Endothelial cell of umbilical vein (primary cell): ENCODE results near the gene EMID1. TPM values are rescaled to one million over a fixed set of nuclear protein-coding genes. Genes with fewer than 3 reads are reported as not detected.

Experiments
- BruUV-seq: library from RNA; stranded (reverse); fragments of 400-500 nt; replicated peaks from 2 replicates; lab custom pipeline; 2021; lab: Mats Ljungman, UMichigan
- CTCF ChIA-PET: fragments of 300-600, 350-600 bp; sonication (Branson Sonifier 250); formaldehyde crosslinking; loops from one replicate; lab custom pipeline; 2021; ENCODE audit warnings: antibody characterized with exemption, inconsistent platforms; lab: Charles Lee
- POLR2A ChIA-PET: fragments of 300-600, 350-600 bp; sonication (Branson Sonifier 250); formaldehyde crosslinking; loops from one replicate; lab custom pipeline; 2021; ENCODE audit warnings: antibody characterized with exemption, inconsistent platforms; lab: Charles Lee
- DNase-seq: peaks from one replicate; pipeline ENCODE4 v3.0.0-alpha.2; 2011; ENCODE audit warnings: low read depth, low spot score
- FAIRE-seq: peaks from 2 replicates; lab custom pipeline; 2011; peaks lifted over from hg19 to GRCh38; lab: Jason Lieb, UNC
- H2AFZ ChIP-seq: 2 replicates; pipeline ENCODE4 v1.6.0; 2012; ENCODE audit warnings: low read depth, low read length, control low read depth, inconsistent platforms
- H3K27ac ChIP-seq: 2 replicates; pipeline ENCODE4 v1.5.1; 2011; ENCODE audit warnings: low read depth, mild to moderate bottlenecking, control low read depth, low read length, moderate library complexity; ENCODE audit not compliant: insufficient read depth
- H3K27me3 ChIP-seq, 2 experiments: 2 replicates each; pipeline versions ENCODE4 v1.6.0 to v1.6.1; 2011; ENCODE audit warnings: low read length in 2 of 2, mixed read lengths in 1 of 2; ENCODE audit not compliant: control insufficient read depth in 2 of 2, insufficient read depth in 2 of 2
- H3K36me3 ChIP-seq, 2 experiments: 2 replicates in 1 of 2; 3 replicates in 1 of 2; pipeline ENCODE4 v1.5.1; 2011; ENCODE audit warnings: low read length in 2 of 2, mild to moderate bottlenecking in 1 of 2, moderate library complexity in 1 of 2; ENCODE audit not compliant: control insufficient read depth in 2 of 2, insufficient read depth in 2 of 2; ENCODE audit errors: extremely low read depth in 1 of 2
- H3K4me1 ChIP-seq: 3 replicates; pipeline ENCODE4 v1.5.1; 2011; ENCODE audit warnings: mild to moderate bottlenecking, low read length; ENCODE audit not compliant: control insufficient read depth, insufficient read depth; ENCODE audit errors: extremely low read depth
- H3K4me2 ChIP-seq: 2 replicates; pipeline ENCODE4 v1.6.1; 2011; ENCODE audit warnings: low read length, control low read depth, mixed read lengths; ENCODE audit not compliant: insufficient read depth
- H3K4me3 ChIP-seq, 3 experiments: fragments of 200-600 bp in 1 of 3; sonication (generic), shearing (Covaris generic) in 1 of 3; replicated peaks in 1 of 3; 2 replicates each; pipeline ENCODE4 v1.5.1; 2011 to 2016; ENCODE audit warnings: control low read depth in 3 of 3, low read length in 3 of 3, mild to moderate bottlenecking in 2 of 3, inconsistent platforms in 1 of 3, low read depth in 1 of 3, moderate library complexity in 1 of 3; ENCODE audit not compliant: insufficient read depth in 1 of 3
- H3K79me2 ChIP-seq: 2 replicates; pipeline ENCODE4 v1.6.0; 2012; ENCODE audit warnings: low read length, inconsistent platforms; ENCODE audit not compliant: control insufficient read depth, insufficient read depth
- H3K9ac ChIP-seq: replicated peaks from 2 replicates; pipeline ENCODE3; 2011; ENCODE audit warnings: low read length, control low read depth; ENCODE audit not compliant: insufficient read depth; ENCODE audit errors: extremely low read depth
- H3K9me1 ChIP-seq: replicated peaks from 3 replicates; pipeline ENCODE4 v1.6.0; 2011; ENCODE audit warnings: mild to moderate bottlenecking, low read length; ENCODE audit not compliant: control insufficient read depth, insufficient read depth; ENCODE audit errors: extremely low read depth
- H3K9me3 ChIP-seq: replicated peaks from 2 replicates; pipeline ENCODE4 v1.5.1; 2012; ENCODE audit warnings: low read length, inconsistent platforms; ENCODE audit not compliant: control insufficient read depth, insufficient read depth
- H4K20me1 ChIP-seq: replicated peaks from 2 replicates; pipeline ENCODE3; 2011; ENCODE audit warnings: mild to moderate bottlenecking, low read length; ENCODE audit not compliant: control insufficient read depth, insufficient read depth; ENCODE audit errors: extremely low read depth
- CTCF ChIP-seq, 2 donors: IDR thresholded peaks; 1 replicate in 1 of 2; 2 replicates in 1 of 2; pipeline ENCODE4 v1.5.1; 2011; ENCODE audit warnings: low read length in 2 of 2, mild to moderate bottlenecking in 2 of 2, moderate library complexity in 2 of 2, control low read depth in 1 of 2, inconsistent platforms in 1 of 2, low read depth in 1 of 2; ENCODE audit not compliant: insufficient read depth in 1 of 2; ENCODE audit errors: extremely low read depth in 1 of 2
- GATA2 ChIP-seq: IDR thresholded peaks from 2 replicates; pipeline ENCODE4 v1.7.0; 2011; ENCODE audit warnings: low read depth, mild to moderate bottlenecking, moderate library complexity, mixed read lengths, low read length; ENCODE audit not compliant: insufficient read length, insufficient read depth
- dilution Hi-C: fragments of 300-500 bp; cut with MboI; formaldehyde crosslinking; loops from one replicate; pipeline ENCODE4 v1.15.0; 2019; ENCODE audit warnings: low sequenced_read_pairs; ENCODE audit not compliant: extremely low pct_ligation_motif_present
- intact Hi-C: fragments of 100-400 bp; cut with micrococcal nuclease; formaldehyde crosslinking; loops from one replicate; pipeline ENCODE4 v1.10.0; 2022
- polyA plus RNA-seq, 4 experiments: library from polyadenylated mRNA; depleted of rRNA in 3 of 4; stranded (reverse) in 3 of 4; unstranded in 1 of 4; fragments of >200 nt; gene quantifications; 2 replicates each; pipeline versions ENCODE4 v1.2.1 to v1.2.3, GENCODE V29; 2011 to 2012; ENCODE audit warnings: missing spikeins in 1 of 4
- total RNA-seq: library from RNA; stranded (reverse); gene quantifications from 2 replicates; pipeline ENCODE4 v1.2.3, GENCODE V29; 2021

Gene EMID1
- total and polyA plus RNA-seq, 2 donors (not counting 3 experiments of a cell fraction or from before 2014, with no cell fraction given): 0.51 to 0.75 TPM

GRCh38 chr22:29265929-29266328, 60.2 kb downstream of the EMID1 start:
- Histone ChIP-seq H4K20me1 (peaks cover 6% of the 10 kb centered on the region), H3K9ac (no peak overlapping the region), H3K9me1 (no peaks in the 10 kb centered on the region), H3K4me2 (peak overlapping the region; percentile 95), H3K36me3 (peaks cover 4 to 12% of the 10 kb centered on the region in 2 experiments), H3K79me2 (peaks cover 46% of the 10 kb centered on the region), H3K4me3 (no peak overlapping the region), H3K9me3 (no peaks in the 10 kb centered on the region), H3K27me3 (no peaks in the 10 kb centered on the region), H2AFZ (no peak overlapping the region), H3K4me1 (peaks cover 31% of the 10 kb centered on the region), H3K27ac (no peak overlapping the region)
- POLR2A ChIA-PET: no interaction called here
- intact Hi-C loops: loop anchor here (5.0 kb wide), 1 partner anchor 41 kb away; the partner anchor contains the start of gene GAS2L1
- dilution Hi-C loops: no loop called here
- CTCF ChIA-PET: interaction anchor here (2.2 kb wide), 1 partner anchor 20 kb away, joined by 11 read pairs; no protein-coding TSS in a partner anchor
- TF ChIP-seq CTCF (IDR thresholded peaks at IDR 0.05; ENCODE audit: extremely low read depth in 1 of 2, insufficient read depth in 1 of 2, low read depth in 1 of 2, low read length in 2 of 2): no peak
- no peak for TF ChIP-seq GATA2
- no peak for DNase-seq
- BruUV-seq: no TSS peak
- no peak for FAIRE-seq
